Measurements from ENCODE around the gene AJAP1. TPM values are rescaled to one million over a fixed set of nuclear protein-coding genes. Genes with fewer than 3 reads are reported as not detected.

Gene AJAP1
- polyA plus RNA-seq, 1 of the 3 experiments (the other 2 are of a cell fraction) = not detected

DNA sequence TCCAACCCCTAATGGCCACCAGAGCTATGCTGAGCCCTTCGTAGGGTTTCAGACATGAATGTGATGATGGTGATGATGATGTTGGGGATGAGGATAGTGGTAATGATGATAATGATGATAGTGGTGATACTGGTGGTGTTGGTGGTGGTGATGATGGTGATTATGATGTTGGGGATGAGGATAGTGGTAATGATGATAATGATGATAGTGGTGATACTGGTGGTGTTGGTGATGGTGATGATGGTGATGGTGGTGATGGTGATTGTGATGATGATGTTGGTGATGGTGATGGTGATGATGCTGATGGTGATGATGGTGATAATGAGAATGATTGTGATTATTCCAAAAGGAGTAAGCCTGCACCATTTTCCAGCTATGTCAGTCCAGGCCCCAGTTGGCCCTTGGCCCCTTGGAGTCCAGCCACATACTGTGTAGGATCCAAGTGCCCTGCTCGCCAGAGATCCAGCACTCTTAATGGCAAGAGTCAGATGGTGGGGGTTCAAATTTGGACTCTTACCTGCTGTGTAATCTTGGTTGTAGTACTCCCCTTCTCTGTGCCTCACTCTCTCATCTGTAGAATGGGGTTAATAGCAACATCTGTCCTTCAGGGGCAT is 28.3 kb downstream of the AJAP1 start:
- no peak overlapping the region for H3K4me2 ChIP-seq
- no peak overlapping the region for H3K4me3 ChIP-seq (ENCODE audit: low read depth in 2 of 2, low read length in 1 of 2)
- no peaks in the 10 kb centered on the region for H3K27me3 ChIP-seq (ENCODE audit: insufficient read depth)
- H3F3A ChIP-seq (replicated peaks; ENCODE audit: insufficient read depth) = no peaks in the 10 kb centered on the region
- no peaks in the 10 kb centered on the region for H3K9me3 ChIP-seq
- TF ChIP-seq, protein P1, sequence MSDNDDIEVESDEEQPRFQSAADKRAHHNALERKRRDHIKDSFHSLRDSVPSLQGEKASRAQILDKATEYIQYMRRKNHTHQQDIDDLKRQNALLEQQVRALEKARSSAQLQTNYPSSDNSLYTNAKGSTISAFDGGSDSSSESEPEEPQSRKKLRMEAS (IDR thresholded peaks at IDR 0.05; ENCODE audit: low read depth) = no peak
- TF ChIP-seq MEF2A (IDR thresholded peaks at IDR 0.05; ENCODE audit: borderline replicate concordance, low read depth) = no peak
- TF ChIP-seq NRF1 (IDR thresholded peaks at IDR 0.05; ENCODE audit: low read depth, low read length) = no peak
- TF ChIP-seq, protein P2, sequence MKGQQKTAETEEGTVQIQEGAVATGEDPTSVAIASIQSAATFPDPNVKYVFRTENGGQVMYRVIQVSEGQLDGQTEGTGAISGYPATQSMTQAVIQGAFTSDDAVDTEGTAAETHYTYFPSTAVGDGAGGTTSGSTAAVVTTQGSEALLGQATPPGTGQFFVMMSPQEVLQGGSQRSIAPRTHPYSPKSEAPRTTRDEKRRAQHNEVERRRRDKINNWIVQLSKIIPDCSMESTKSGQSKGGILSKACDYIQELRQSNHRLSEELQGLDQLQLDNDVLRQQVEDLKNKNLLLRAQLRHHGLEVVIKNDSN (IDR thresholded peaks at IDR 0.05; ENCODE audit: borderline replicate concordance, low read depth) = no peak
- no peak for TF ChIP-seq TCF12 (IDR thresholded peaks at IDR 0.05)
- TF ChIP-seq FOSL2 (IDR thresholded peaks at IDR 0.05; ENCODE audit: borderline replicate concordance, low read depth) = no peak
- H3K4me1 ChIP-seq (ENCODE audit: control insufficient read depth in 1 of 2, insufficient read depth in 2 of 2, low read depth in 1 of 2, low read length in 1 of 2) = peaks cover 0 to 5% of the 10 kb centered on the region in 2 experiments; a peak in 1 of 4 replicates
- H2AFZ ChIP-seq (ENCODE audit: low read depth) = no peak overlapping the region
- H3K9me2 ChIP-seq = no peaks in the 10 kb centered on the region
- ChIA-PET CTCF (interaction anchor here (1.5 kb wide), 1 partner anchor 26 kb away, joined by 5 read pairs; no protein-coding TSS in a partner anchor), POLR2A (no interaction called here)
- no peak overlapping the region for H3K27ac ChIP-seq (ENCODE audit: low read depth in 2 of 2, low read length in 1 of 2)
- DNase-seq = no peak
- H3K36me3 ChIP-seq (replicated peaks in 1 of 2; ENCODE audit: control insufficient read depth in 1 of 2, insufficient read depth in 2 of 2, low read length in 1 of 2) = no peaks in the 10 kb centered on the region
- WGBS (ENCODE audit: low lambda C conversion rate) = 3% methylated on average over 2 of the region's 2 CpGs
- no peak overlapping the region for H3K9ac ChIP-seq
- no peaks in the 10 kb centered on the region for H3K79me2 ChIP-seq (ENCODE audit: insufficient read depth)
- no peaks in the 10 kb centered on the region for H4K20me1 ChIP-seq (ENCODE audit: insufficient read depth)

DNA sequence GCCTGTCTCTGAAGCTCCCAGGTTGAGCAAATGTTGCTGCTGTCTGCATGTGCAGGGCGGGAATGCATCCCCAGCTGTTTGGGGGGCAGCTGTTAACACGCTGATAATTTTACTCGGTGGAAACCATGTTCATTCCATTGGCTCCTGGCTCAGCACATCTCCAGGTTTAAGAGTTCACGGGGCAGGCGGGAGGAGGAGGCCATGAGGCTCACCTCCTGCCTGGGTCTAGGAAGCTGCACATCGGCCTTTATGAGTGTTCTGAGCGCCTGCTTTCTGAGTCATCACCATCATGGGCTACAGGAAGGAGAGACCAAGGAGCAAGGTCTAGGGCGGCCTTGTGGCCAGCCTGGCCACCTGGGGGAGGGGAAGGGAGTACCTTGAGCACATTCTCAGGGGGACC is 29.7 kb downstream of the AJAP1 start:
- H3K27me3 ChIP-seq (ENCODE audit: insufficient read depth) = no peaks in the 10 kb centered on the region
- H2AFZ ChIP-seq (ENCODE audit: low read depth) = no peak overlapping the region
- H3K79me2 ChIP-seq (ENCODE audit: insufficient read depth) = no peaks in the 10 kb centered on the region
- H3K9me2 ChIP-seq = no peaks in the 10 kb centered on the region
- no peaks in the 10 kb centered on the region for H3K36me3 ChIP-seq (replicated peaks in 1 of 2; ENCODE audit: control insufficient read depth in 1 of 2, insufficient read depth in 2 of 2, low read length in 1 of 2)
- H3K9ac ChIP-seq = no peak overlapping the region
- peaks cover 0 to 5% of the 10 kb centered on the region in 2 experiments; a peak in 1 of 4 replicates for H3K4me1 ChIP-seq (ENCODE audit: control insufficient read depth in 1 of 2, insufficient read depth in 2 of 2, low read depth in 1 of 2, low read length in 1 of 2)
- no peak overlapping the region for H3K4me2 ChIP-seq
- no peaks in the 10 kb centered on the region for H3F3A ChIP-seq (replicated peaks; ENCODE audit: insufficient read depth)
- TF ChIP-seq, protein P3, sequence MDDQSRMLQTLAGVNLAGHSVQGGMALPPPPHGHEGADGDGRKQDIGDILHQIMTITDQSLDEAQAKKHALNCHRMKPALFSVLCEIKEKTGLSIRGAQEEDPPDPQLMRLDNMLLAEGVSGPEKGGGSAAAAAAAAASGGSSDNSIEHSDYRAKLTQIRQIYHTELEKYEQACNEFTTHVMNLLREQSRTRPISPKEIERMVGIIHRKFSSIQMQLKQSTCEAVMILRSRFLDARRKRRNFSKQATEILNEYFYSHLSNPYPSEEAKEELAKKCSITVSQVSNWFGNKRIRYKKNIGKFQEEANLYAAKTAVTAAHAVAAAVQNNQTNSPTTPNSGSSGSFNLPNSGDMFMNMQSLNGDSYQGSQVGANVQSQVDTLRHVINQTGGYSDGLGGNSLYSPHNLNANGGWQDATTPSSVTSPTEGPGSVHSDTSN (IDR thresholded peaks at IDR 0.05) = no peak
- TF ChIP-seq FOXM1 (IDR thresholded peaks at IDR 0.05; ENCODE audit: low read depth) (no peak), TAF1 (IDR thresholded peaks at IDR 0.05; ENCODE audit: borderline replicate concordance, low read depth, low read length) (no peak), MEF2A (IDR thresholded peaks at IDR 0.05; ENCODE audit: borderline replicate concordance, low read depth) (no peak), TCF12 (IDR thresholded peaks at IDR 0.05) (no peak), GABPA (IDR thresholded peaks at IDR 0.05; ENCODE audit: low read depth) (no peak), FOXJ3 (CRISPR knock-in tag; IDR thresholded peaks at IDR 0.05) (no peak)
- H3K9me3 ChIP-seq = no peaks in the 10 kb centered on the region
- no peaks in the 10 kb centered on the region for H4K20me1 ChIP-seq (ENCODE audit: insufficient read depth)
- DNase-seq = no peak
- POLR2A ChIA-PET = interaction anchor here (0.6 kb wide), 1 partner anchor 637 kb away, joined by 3 read pairs; no protein-coding TSS in a partner anchor
- 25% methylated on average over 5 of the region's 8 CpGs for WGBS (ENCODE audit: low lambda C conversion rate)
- CTCF ChIA-PET = interaction anchor here (4.1 kb wide), 1 partner anchor 28 kb away, joined by 15 read pairs; no protein-coding TSS in a partner anchor
- no peak overlapping the region for H3K4me3 ChIP-seq (ENCODE audit: low read depth in 2 of 2, low read length in 1 of 2)
- H3K27ac ChIP-seq (ENCODE audit: low read depth in 2 of 2, low read length in 1 of 2) = no peak overlapping the region

All from SK-N-SH (cell line).